Measurements from ENCODE around the gene ESPN. TPM values are rescaled to one million over a fixed set of nuclear protein-coding genes. Genes with fewer than 3 reads are reported as not detected.

ESPN gene
- total RNA-seq, 4 donors from 2014 or later, result 40.2 to 368 (median 157) TPM

DNA sequence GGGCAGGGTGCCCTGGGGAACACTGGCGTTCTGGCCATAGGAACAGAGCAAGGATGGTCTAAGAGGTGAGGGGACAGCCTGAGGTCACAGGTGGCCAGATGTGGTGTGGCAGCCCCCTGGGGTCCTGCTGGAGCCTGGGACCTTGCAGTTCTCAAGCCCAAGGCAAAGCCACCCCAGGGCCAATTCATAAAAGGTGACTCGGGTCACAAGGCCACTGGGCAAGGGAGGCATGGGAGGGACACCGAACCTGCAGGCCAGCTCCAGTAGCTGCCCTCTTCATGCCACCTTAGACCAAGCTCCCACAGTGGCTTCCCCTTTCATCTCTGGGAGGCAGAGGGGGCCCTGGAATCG lies 22.1 kb downstream of the ESPN start:
- H3K27me3 ChIP-seq, result peaks cover 55% of the 10 kb centered on the region
- in situ Hi-C loops (cut with MboI; ENCODE audit: low pct_ligation_motif_present in 1 of 4, low pct_unique_long_range_greater_than_20kb in 1 of 4, low sequenced_read_pairs in 3 of 4), result no loop called here
- no peaks in the 10 kb centered on the region for H3K36me3 ChIP-seq
- H3K9me3 ChIP-seq, result no peaks in the 10 kb centered on the region
- 70% methylated on average over 4 of the region's 4 CpGs; no CpG with 5 or more reads in 1 of the 2 donors for WGBS, 2 donors (ENCODE audit: low coverage in 1 of 2)
- no peak overlapping the region for H3K27ac ChIP-seq
- no peak for DNase-seq
- intact Hi-C loops (cut with DNase I; ENCODE audit: low total_unique reads), result no loop called here
- peaks cover 10 to 50% (median 42%) of the 10 kb centered on the region in 4 donors for H3K4me1 ChIP-seq
- TF ChIP-seq EP300 (IDR thresholded peaks at IDR 0.05; ENCODE audit: low read depth), result no peak
- TF ChIP-seq POLR2AphosphoS5 (IDR thresholded peaks at IDR 0.05), result no peak
- TF ChIP-seq, protein P1, sequence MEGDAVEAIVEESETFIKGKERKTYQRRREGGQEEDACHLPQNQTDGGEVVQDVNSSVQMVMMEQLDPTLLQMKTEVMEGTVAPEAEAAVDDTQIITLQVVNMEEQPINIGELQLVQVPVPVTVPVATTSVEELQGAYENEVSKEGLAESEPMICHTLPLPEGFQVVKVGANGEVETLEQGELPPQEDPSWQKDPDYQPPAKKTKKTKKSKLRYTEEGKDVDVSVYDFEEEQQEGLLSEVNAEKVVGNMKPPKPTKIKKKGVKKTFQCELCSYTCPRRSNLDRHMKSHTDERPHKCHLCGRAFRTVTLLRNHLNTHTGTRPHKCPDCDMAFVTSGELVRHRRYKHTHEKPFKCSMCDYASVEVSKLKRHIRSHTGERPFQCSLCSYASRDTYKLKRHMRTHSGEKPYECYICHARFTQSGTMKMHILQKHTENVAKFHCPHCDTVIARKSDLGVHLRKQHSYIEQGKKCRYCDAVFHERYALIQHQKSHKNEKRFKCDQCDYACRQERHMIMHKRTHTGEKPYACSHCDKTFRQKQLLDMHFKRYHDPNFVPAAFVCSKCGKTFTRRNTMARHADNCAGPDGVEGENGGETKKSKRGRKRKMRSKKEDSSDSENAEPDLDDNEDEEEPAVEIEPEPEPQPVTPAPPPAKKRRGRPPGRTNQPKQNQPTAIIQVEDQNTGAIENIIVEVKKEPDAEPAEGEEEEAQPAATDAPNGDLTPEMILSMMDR (IDR thresholded peaks at IDR 0.05), result no peak
- no peak for TF ChIP-seq POLR2A (IDR thresholded peaks at IDR 0.05)
- H3K4me3 ChIP-seq, result peak overlapping the region in 1 of 4 donors; percentile 39

GRCh38 chr1:6447016-6447817 lies 22.6 kb downstream of the ESPN start:
- 2% methylated on average over 29 of the region's 67 CpGs; no CpG with 5 or more reads in 1 of the 2 donors for WGBS, 2 donors (ENCODE audit: low coverage in 1 of 2)

GRCh38 chr1:6447818-6448748 lies 23.5 kb downstream of the ESPN start:
- Histone ChIP-seq H3K27me3 (peaks cover 69% of the 10 kb centered on the region), H3K9me3 (no peaks in the 10 kb centered on the region), H3K27ac (peak overlapping the region; percentile 75 to 84 (median 79)), H3K36me3 (no peaks in the 10 kb centered on the region), H3K4me3 (peak overlapping the region; percentile 6 to 39 (median 26)), H3K4me1 (peaks cover 10 to 54% (median 43%) of the 10 kb centered on the region in 4 donors)
- in situ Hi-C loops (cut with MboI; ENCODE audit: low pct_ligation_motif_present in 1 of 4, low pct_unique_long_range_greater_than_20kb in 1 of 4, low sequenced_read_pairs in 3 of 4), result no loop called here
- DNase-seq, result peak; percentile 74
- no peak for TF ChIP-seq EP300 (IDR thresholded peaks at IDR 0.05; ENCODE audit: low read depth)
- peak; percentile 33 for TF ChIP-seq POLR2A (IDR thresholded peaks at IDR 0.05)
- peak in 1 of 3 donors; percentile 49 for TF ChIP-seq POLR2AphosphoS5 (IDR thresholded peaks at IDR 0.05)
- TF ChIP-seq, protein P1 (IDR thresholded peaks at IDR 0.05), result peak; percentile 15 to 51 (median 25)
- 5% methylated on average over 27 of the region's 68 CpGs; no CpG with 5 or more reads in 1 of the 2 donors for WGBS, 2 donors (ENCODE audit: low coverage in 1 of 2)
- intact Hi-C loops (cut with DNase I; ENCODE audit: low total_unique reads), result no loop called here

More at GRCh38 chr1:6447016-6447817, 22.6 kb downstream of the ESPN start:
- peak overlapping the region in 3 of 4 donors; percentile 26 to 39 (median 27) for H3K4me3 ChIP-seq
- peak; percentile 52 for DNase-seq
- peak overlapping the region in 3 of 4 donors; percentile 77 to 84 (median 81) for H3K27ac ChIP-seq
- in situ Hi-C loops (cut with MboI; ENCODE audit: low pct_ligation_motif_present in 1 of 4, low pct_unique_long_range_greater_than_20kb in 1 of 4, low sequenced_read_pairs in 3 of 4) (no loop called here), intact Hi-C loops (cut with DNase I; ENCODE audit: low total_unique reads) (no loop called here)
- H3K9me3 ChIP-seq, result no peaks in the 10 kb centered on the region
- peaks cover 10 to 54% (median 43%) of the 10 kb centered on the region in 4 donors for H3K4me1 ChIP-seq
- TF ChIP-seq, protein P1 (IDR thresholded peaks at IDR 0.05), result no peak
- no peak for TF ChIP-seq EP300 (IDR thresholded peaks at IDR 0.05; ENCODE audit: low read depth)
- H3K36me3 ChIP-seq, result no peaks in the 10 kb centered on the region
- H3K27me3 ChIP-seq, result peaks cover 60% of the 10 kb centered on the region

Measured in transverse colon (tissue), 4 donors.